ENCODE data around the gene FER. TPM values are rescaled to one million over a fixed set of nuclear protein-coding genes. Genes with fewer than 3 reads are reported as not detected.

The FER gene
- total and polyA plus RNA-seq, 2 of the 8 experiments (the other 6 are each of a cell fraction or from before 2014, with no cell fraction given), result 1.3 to 15.8 TPM

- Histone ChIP-seq H4K5ac (ENCODE audit: insufficient read length, low read depth, low read length) (no peak overlapping the region), H4K91ac (replicated peaks; ENCODE audit: insufficient read length, low read length) (no peak overlapping the region), H3K14ac (ENCODE audit: insufficient read length) (no peak overlapping the region), H3K27me3 (replicated peaks in 1 of 4; ENCODE audit: control insufficient read depth in 3 of 4, extremely low read depth in 1 of 4, insufficient read depth in 3 of 4, low read length in 3 of 4) (no peaks in the 10 kb centered on the region), H3K23ac (ENCODE audit: insufficient read length) (no peak overlapping the region), H4K20me1 (replicated peaks in 1 of 2; ENCODE audit: control insufficient read depth in 1 of 2, insufficient read depth in 2 of 2, low read length in 2 of 2) (no peaks in the 10 kb centered on the region), H3K4ac (replicated peaks; ENCODE audit: insufficient read length, low read depth, low read length) (no peak overlapping the region), H2BK5ac (ENCODE audit: low read depth, low read length) (no peak overlapping the region), H3K9ac (replicated peaks in 1 of 4; ENCODE audit: extremely low read depth in 1 of 4, low read depth in 3 of 4, low read length in 3 of 4) (no peak overlapping the region), H3K4me3 (ENCODE audit: extremely low read depth in 1 of 4, insufficient read depth in 2 of 4, low read depth in 3 of 4, low read length in 4 of 4) (no peak overlapping the region), H3K18ac (ENCODE audit: extremely low read depth, low read length) (no peak overlapping the region), H2BK15ac (ENCODE audit: low read length) (no peak overlapping the region), H3K27ac (ENCODE audit: low read depth, low read length) (no peak overlapping the region), H2BK120ac (replicated peaks; ENCODE audit: low read depth, low read length) (no peak overlapping the region), H3K9me3 (ENCODE audit: insufficient read depth in 2 of 2, low read depth in 1 of 2, low read length in 1 of 2) (no peaks in the 10 kb centered on the region), H3K79me1 (ENCODE audit: low read depth, low read length) (no peaks in the 10 kb centered on the region), H4K8ac (ENCODE audit: extremely low read depth, insufficient read depth, low read length) (no peak overlapping the region), H3K23me2 (ENCODE audit: low read depth, low read length) (no peaks in the 10 kb centered on the region), H3K79me2 (ENCODE audit: control insufficient read depth in 1 of 2, insufficient read depth in 2 of 2, low read length in 2 of 2) (no peaks in the 10 kb centered on the region), H2AFZ (ENCODE audit: low read length) (no peak overlapping the region), H3K56ac (replicated peaks; ENCODE audit: insufficient read length, low read depth, low read length) (no peak overlapping the region), H2BK12ac (ENCODE audit: low read depth, low read length) (no peak overlapping the region), H2AK5ac (ENCODE audit: low read depth, low read length) (no peak overlapping the region), H2BK20ac (ENCODE audit: low read length) (no peak overlapping the region), H3K36me3 (ENCODE audit: control insufficient read depth in 2 of 4, insufficient read depth in 4 of 4, low read length in 3 of 4) (no peaks in the 10 kb centered on the region), H3K4me1 (replicated peaks in 1 of 4; ENCODE audit: control insufficient read depth in 3 of 4, insufficient read depth in 4 of 4, low read length in 3 of 4) (peaks cover 0 to 4% (median 2%) of the 10 kb centered on the region in 4 experiments; a peak in 3 of 7 replicates), H3K4me2 (ENCODE audit: insufficient read depth in 1 of 2, low read depth in 2 of 2, low read length in 2 of 2) (no peak overlapping the region)
- 73% methylated on average over 3 of the region's 3 CpGs; no CpG with 5 or more reads in 1 of the 2 experiments for WGBS, 2 experiments (ENCODE audit: extremely low coverage in 1 of 2, insufficient coverage in 1 of 2, insufficient read length in 1 of 2, insufficient replicate concordance in 2 of 2, low coverage in 1 of 2, low lambda C conversion rate in 2 of 2, missing lambda C conversion rate in 1 of 2)
- DNase-seq (ENCODE audit: low read depth in 1 of 2, low spot score in 2 of 2), result no peak
- ChIA-PET CTCF (ENCODE audit: partially characterized antibody) (no interaction called here), POLR2A (ENCODE audit: partially characterized antibody) (no interaction called here)
- FAIRE-seq, result no peak
- TF ChIP-seq BACH1 (IDR thresholded peaks at IDR 0.05; ENCODE audit: low read length) (no peak), GABPA (IDR thresholded peaks at IDR 0.05; ENCODE audit: borderline replicate concordance, insufficient read depth, low read length) (no peak), CEBPB (IDR thresholded peaks at IDR 0.05; ENCODE audit: low read depth, low read length) (no peak), CREB1 (IDR thresholded peaks at IDR 0.05) (no peak), CTCF (IDR thresholded peaks at IDR 0.05; ENCODE audit: control extremely low read depth in 1 of 3, insufficient read depth in 1 of 3, low read depth in 1 of 3, low read length in 3 of 3) (no peak), NANOG (IDR thresholded peaks at IDR 0.05; ENCODE audit: insufficient read depth, low read depth, low read length, poor library complexity, severe bottlenecking) (no peak), SRF (IDR thresholded peaks at IDR 0.05; ENCODE audit: low read depth, low read length) (no peak), JUND (IDR thresholded peaks at IDR 0.05; ENCODE audit: low read length) (no peak), YY1 (IDR thresholded peaks at IDR 0.05; ENCODE audit: low read depth, low read length) (no peak), CBX5 (IDR thresholded peaks at IDR 0.05; ENCODE audit: low read depth, low read length) (no peak), TAF7 (optimal IDR thresholded peaks at IDR 0.05; ENCODE audit: borderline replicate concordance, low read depth, low read length) (no peak)
These were observed 420.5 kb downstream of the FER start for GRCh38 chr5:109168151-109168550.
